Measurements from ENCODE around the gene KIN. TPM values are rescaled to one million over a fixed set of nuclear protein-coding genes. Genes with fewer than 3 reads are reported as not detected.
"Not testable (repeated sequence)": the region's sequence is repeated elsewhere in the genome, so short reads cannot be mapped to it uniquely, and the experiment has no call there.

The KIN gene
- total RNA-seq, 1 donor from 2014 or later, result 14.2 TPM

GRCh38 chr10:7817984-7818294 is 30.1 kb upstream of the KIN start:
- Mint-ChIP-seq H3K27me3 (ENCODE audit: low read depth) (peaks cover 4% of the 10 kb centered on the region), H3K4me3 (ENCODE audit: unreplicated experiment) (peak overlapping the region; percentile 94), H3K27ac (ENCODE audit: unreplicated experiment) (peak overlapping the region; percentile 84), H3K9me3 (ENCODE audit: low read depth) (no peaks in the 10 kb centered on the region), H3K36me3 (ENCODE audit: low read depth) (no peaks in the 10 kb centered on the region), H3K4me1 (ENCODE audit: low read depth) (peaks cover 17% of the 10 kb centered on the region)
- DNase-seq (ENCODE audit: low spot score), result no peak
- TF ChIP-seq CTCF (IDR thresholded peaks at IDR 0.05), result no peak

DNA sequence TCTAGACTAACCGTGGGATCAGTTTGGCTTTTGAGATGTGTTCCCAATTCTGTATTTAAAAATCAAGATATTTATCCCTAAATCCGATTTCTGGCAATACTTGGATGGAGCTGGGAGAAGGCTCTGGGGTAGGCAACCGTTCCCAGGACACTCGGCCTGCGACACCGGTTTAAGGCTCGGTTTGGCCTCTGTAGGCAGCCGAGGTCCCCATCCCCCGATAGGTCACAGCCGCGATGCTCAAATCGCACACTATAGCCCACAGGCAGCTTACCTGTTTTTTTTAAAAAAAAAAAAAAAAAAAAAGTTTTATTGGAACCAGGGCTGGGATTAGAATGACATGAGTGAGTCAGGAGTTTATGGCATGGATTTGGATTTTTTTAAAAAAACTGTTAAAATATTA is 29.8 kb upstream of the KIN start:
- Mint-ChIP-seq H3K27me3 (ENCODE audit: low read depth) (peaks cover 4% of the 10 kb centered on the region), H3K4me1 (ENCODE audit: low read depth) (peaks cover 17% of the 10 kb centered on the region), H3K4me3 (ENCODE audit: unreplicated experiment) (peak overlapping the region; percentile 94), H3K9me3 (ENCODE audit: low read depth) (no peaks in the 10 kb centered on the region), H3K27ac (ENCODE audit: unreplicated experiment) (peak overlapping the region; percentile 84), H3K36me3 (ENCODE audit: low read depth) (no peaks in the 10 kb centered on the region)
- TF ChIP-seq CTCF (IDR thresholded peaks at IDR 0.05), result no peak
- DNase-seq (ENCODE audit: low spot score), result no peak

- no peak for DNase-seq (ENCODE audit: low spot score)
- no peak overlapping the region for H3K27ac Mint-ChIP-seq (ENCODE audit: unreplicated experiment)
- H3K36me3 Mint-ChIP-seq (ENCODE audit: low read depth), result no peaks in the 10 kb centered on the region
- H3K4me3 Mint-ChIP-seq (ENCODE audit: unreplicated experiment), result no peak overlapping the region
- no peak for TF ChIP-seq CTCF (IDR thresholded peaks at IDR 0.05)
- H3K27me3 Mint-ChIP-seq (ENCODE audit: low read depth), result peaks cover 4% of the 10 kb centered on the region
- H3K9me3 Mint-ChIP-seq (ENCODE audit: low read depth), result no peaks in the 10 kb centered on the region
- peaks cover 4% of the 10 kb centered on the region for H3K4me1 Mint-ChIP-seq (ENCODE audit: low read depth)
These were observed 25.7 kb upstream of the KIN start for GRCh38 chr10:7813481-7813880.

DNA sequence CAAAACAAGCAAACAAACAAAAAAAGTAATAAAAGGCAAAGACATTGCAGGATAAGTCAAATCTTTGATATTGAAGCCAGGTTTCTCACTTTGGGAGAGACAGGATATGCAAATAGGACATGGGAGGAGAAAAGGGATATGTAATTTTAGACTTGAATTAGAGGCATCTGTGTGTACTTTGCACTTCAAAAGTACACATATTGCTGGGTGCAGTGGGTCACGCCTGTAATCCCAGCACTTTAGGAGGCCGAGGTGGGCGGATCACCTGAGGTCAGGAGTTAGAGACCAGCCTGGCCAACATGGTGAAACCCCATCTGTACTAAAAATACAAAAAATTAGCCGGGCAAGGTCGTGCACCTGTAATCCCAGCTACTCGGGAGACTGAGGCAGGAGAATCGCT is 23.9 kb upstream of the KIN start:
- not testable (repeated sequence) for H3K9me3 Mint-ChIP-seq (ENCODE audit: low read depth); H3K36me3 Mint-ChIP-seq (ENCODE audit: low read depth); H3K27me3 Mint-ChIP-seq (ENCODE audit: low read depth); H3K27ac Mint-ChIP-seq (ENCODE audit: unreplicated experiment); DNase-seq (ENCODE audit: low spot score); H3K4me1 Mint-ChIP-seq (ENCODE audit: low read depth); H3K4me3 Mint-ChIP-seq (ENCODE audit: unreplicated experiment)

DNA sequence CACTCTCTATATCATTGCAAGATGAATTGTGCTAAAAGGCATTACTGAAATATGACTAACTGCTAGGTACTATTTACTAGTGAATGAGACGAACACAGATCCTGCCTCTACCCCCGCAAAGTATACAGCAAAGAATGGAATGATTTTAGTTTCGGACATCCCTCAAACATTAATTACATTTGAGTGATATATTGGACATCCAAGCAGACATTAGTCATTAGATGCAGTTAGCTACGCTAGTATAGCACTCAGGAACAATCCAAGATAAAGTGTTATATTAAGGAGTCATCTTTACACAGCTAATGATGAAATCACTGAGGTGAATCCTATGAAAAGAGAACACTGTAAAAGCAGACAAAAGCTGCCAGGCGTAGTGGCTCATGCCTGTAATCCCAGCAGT is 23.2 kb upstream of the KIN start:
- TF ChIP-seq CTCF (IDR thresholded peaks at IDR 0.05), result no peak
- H3K36me3 Mint-ChIP-seq (ENCODE audit: low read depth), result peaks cover 10% of the 10 kb centered on the region
- peaks cover 2% of the 10 kb centered on the region for H3K27me3 Mint-ChIP-seq (ENCODE audit: low read depth)
- H3K4me3 Mint-ChIP-seq (ENCODE audit: unreplicated experiment), result no peak overlapping the region
- H3K9me3 Mint-ChIP-seq (ENCODE audit: low read depth), result no peaks in the 10 kb centered on the region
- no peaks in the 10 kb centered on the region for H3K4me1 Mint-ChIP-seq (ENCODE audit: low read depth)
- no peak overlapping the region for H3K27ac Mint-ChIP-seq (ENCODE audit: unreplicated experiment)
- no peak for DNase-seq (ENCODE audit: low spot score)

GRCh38 chr10:7810443-7810842 is 22.6 kb upstream of the KIN start:
- Mint-ChIP-seq H3K4me3 (ENCODE audit: unreplicated experiment) (no peak overlapping the region), H3K9me3 (ENCODE audit: low read depth) (no peaks in the 10 kb centered on the region), H3K27ac (ENCODE audit: unreplicated experiment) (no peak overlapping the region), H3K4me1 (ENCODE audit: low read depth) (no peaks in the 10 kb centered on the region), H3K27me3 (ENCODE audit: low read depth) (no peaks in the 10 kb centered on the region), H3K36me3 (ENCODE audit: low read depth) (peaks cover 10% of the 10 kb centered on the region)
- TF ChIP-seq CTCF (IDR thresholded peaks at IDR 0.05), result no peak
- no peak for DNase-seq (ENCODE audit: low spot score)
